Activated CD8-positive, alpha-beta T cell treated with anti-CD3 and anti-CD28 coated beads, Interleukin-2, amount 10 ng/mL, durations not matched to agents 7 days and 5 days (primary cell): ENCODE data around the gene LILRB5. TPM values are rescaled to one million over a fixed set of nuclear protein-coding genes. Genes with fewer than 3 reads are reported as not detected.
"Not testable (repeated sequence)": the region's sequence is repeated elsewhere in the genome, so short reads cannot be mapped to it uniquely, and the experiment has no call there.

ENCODE experiments used
- ATAC-seq: fragments of 150-1000 bp; cut with Tn5 transposase; one replicate; pipeline ENCODE4 v1.10.0; 2021; ENCODE audit warnings: moderate library complexity
- CTCF ChIA-PET: fragments of 350-600 bp; sonication (Branson Sonifier 250); formaldehyde crosslinking; loops from one replicate; lab custom pipeline; 2021; ENCODE audit warnings: antibody characterized with exemption; lab: Charles Lee
- POLR2A ChIA-PET: fragments of 350-600 bp; sonication (Branson Sonifier 250); formaldehyde crosslinking; loops from one replicate; lab custom pipeline; 2021; ENCODE audit warnings: antibody characterized with exemption; lab: Charles Lee
- DNase-seq: peaks from one replicate; pipeline ENCODE4 v3.0.0-alpha.2; 2020
- H3K27ac Mint-ChIP-seq: one replicate; pipeline ENCODE4 v1.8.0; 2021; ENCODE audit warnings: mild to moderate bottlenecking, mixed read lengths
- H3K27me3 Mint-ChIP-seq: one replicate; pipeline ENCODE4 v1.8.0; 2021; ENCODE audit warnings: low read depth, mixed read lengths
- H3K36me3 Mint-ChIP-seq: one replicate; pipeline ENCODE4 v1.8.0; 2021; ENCODE audit warnings: low read depth, mixed read lengths
- H3K4me1 Mint-ChIP-seq: one replicate; pipeline ENCODE4 v1.8.0; 2021; ENCODE audit warnings: low read depth, mixed read lengths
- H3K4me3 Mint-ChIP-seq: one replicate; pipeline ENCODE4 v1.8.0; 2021; ENCODE audit warnings: mild to moderate bottlenecking, mixed read lengths
- H3K9me3 Mint-ChIP-seq: one replicate; pipeline ENCODE4 v1.8.0; 2022; ENCODE audit warnings: mixed read lengths; ENCODE audit not compliant: insufficient read depth
- total RNA-seq, 2 experiments: library from RNA; stranded (reverse); gene quantifications; one replicate each; pipeline ENCODE4 v1.2.3, GENCODE V29; 2021

Gene LILRB5
- total RNA-seq, 2 experiments from 2014 or later = not detected

DNA sequence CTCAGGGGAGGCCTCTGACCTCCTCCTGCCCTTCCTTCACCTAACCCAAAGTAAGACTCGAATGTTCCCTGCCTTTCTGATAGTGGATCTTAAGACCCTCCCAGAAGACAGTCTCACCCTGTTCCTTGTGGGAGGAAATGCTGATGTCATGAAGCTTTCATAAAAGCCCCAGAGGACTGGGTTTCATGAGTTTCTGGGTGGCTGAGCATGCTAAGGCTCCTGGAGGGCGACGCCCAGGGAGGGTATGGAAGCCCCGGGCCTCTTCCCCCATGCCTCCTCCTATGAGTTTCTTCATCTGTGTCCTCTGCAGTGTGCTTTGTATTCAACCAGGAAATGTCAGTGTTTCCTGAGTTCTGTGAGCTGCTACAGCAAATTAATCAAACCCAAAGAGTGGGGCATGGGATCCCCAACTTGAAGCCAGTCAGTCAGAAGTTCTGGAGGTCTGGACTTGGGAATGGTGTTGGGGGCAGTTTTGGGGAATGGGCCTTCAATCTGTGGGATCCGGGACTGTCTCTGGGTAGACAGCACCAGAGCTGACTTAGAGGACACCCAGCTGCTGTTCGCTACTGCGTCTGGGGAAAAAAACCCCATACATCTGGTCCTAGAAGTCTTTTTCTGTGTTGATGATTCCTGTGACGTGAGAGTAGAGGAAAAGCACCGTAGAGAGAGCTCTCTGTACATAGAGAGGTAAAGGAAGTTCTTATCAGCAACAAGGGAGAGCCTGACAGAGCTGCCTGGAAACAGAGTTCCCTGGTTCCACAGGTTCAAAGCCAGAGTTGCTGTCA, 25.8 kb upstream of the LILRB5 start:
- DNase-seq = no peak
- CTCF ChIA-PET = interaction anchor here (0.8 kb wide), 1 partner anchor 17 kb away, joined by 3 read pairs; no protein-coding TSS in a partner anchor
- Mint-ChIP-seq H3K4me3 (no peak overlapping the region), H3K9me3 (no peaks in the 10 kb centered on the region), H3K36me3 (no peaks in the 10 kb centered on the region), H3K27me3 (peaks cover 29% of the 10 kb centered on the region), H3K27ac (no peak overlapping the region), H3K4me1 (peaks cover 23% of the 10 kb centered on the region)
- no peak for ATAC-seq
- POLR2A ChIA-PET = no interaction called here

DNA sequence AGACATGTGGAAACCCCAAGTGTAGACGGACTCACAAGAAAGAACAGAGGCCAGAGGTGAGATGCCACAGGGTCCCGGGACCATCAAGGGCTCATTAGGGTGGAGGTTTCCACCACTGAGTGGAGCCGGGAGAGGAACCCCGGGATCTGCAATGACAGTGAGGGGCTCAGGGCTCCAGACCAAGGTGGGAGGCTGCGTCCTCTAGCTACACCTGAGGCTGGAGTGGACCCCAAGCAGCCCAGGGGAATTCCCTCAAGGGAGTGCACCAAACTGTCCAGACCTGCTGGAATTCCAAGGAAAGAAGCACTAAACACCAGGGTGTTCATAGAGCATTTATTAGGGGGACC, 24.6 kb upstream of the LILRB5 start:
- POLR2A ChIA-PET, CTCF ChIA-PET, ATAC-seq, H3K9me3 Mint-ChIP-seq, H3K4me3 Mint-ChIP-seq, H3K36me3 Mint-ChIP-seq, DNase-seq, H3K27ac Mint-ChIP-seq: not testable (repeated sequence)
- peaks cover 23% of the 10 kb centered on the region for H3K27me3 Mint-ChIP-seq
- peaks cover 23% of the 10 kb centered on the region for H3K4me1 Mint-ChIP-seq

DNA sequence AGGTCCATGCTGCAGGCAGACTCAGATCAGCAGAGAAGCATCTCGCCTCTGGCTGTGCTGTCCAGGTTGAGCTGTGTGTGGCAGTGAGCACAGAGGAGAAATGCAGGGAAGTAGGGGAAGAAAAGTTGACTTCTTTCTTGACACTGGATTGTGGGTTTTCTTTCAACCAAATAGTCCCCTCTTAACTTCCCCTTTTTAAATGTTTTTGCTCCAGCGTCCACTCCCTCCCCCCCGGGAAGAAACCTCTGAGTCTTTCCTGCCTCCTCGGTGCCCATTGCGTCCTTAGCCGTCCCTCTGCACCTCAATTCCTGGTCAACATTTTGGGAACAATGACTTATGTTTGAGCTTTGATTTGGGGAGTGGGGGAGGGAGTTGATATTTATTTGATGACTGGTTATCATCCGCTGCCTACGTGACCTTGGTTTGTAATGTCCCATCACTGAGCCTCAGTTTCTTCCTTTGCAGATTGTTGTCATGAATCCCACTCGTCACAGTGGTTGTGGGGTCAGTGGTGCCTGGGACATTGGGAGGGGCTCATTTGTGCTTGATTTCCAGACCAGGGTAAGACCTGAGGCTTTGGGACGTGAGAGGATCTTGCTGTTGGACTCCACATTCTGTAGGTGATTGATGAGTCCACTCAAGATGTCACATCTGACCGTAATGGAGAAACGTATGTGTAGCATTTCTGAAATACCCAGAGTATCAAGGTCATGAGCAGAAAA, 24.1 kb upstream of the LILRB5 start, which contains the start of gene LILRB2:
Gene LILRB2 (minus strand): TSS at position 104 of the 722 bp plus-strand sequence. CDS start 614 bp downstream, outside the sequence.
- ChIA-PET CTCF (no interaction called here), POLR2A (no interaction called here)
- H3K27ac Mint-ChIP-seq = no peak within 1 kb of the TSS
- no peak within 1 kb of the TSS for H3K4me3 Mint-ChIP-seq
- H3K27me3 Mint-ChIP-seq = peaks cover 23% of the 10 kb centered on the region
- H3K9me3 Mint-ChIP-seq = no peaks in the 10 kb centered on the region
- H3K4me1 Mint-ChIP-seq = peaks cover 23% of the 10 kb centered on the region
- no peaks in the 10 kb centered on the region for H3K36me3 Mint-ChIP-seq
- ATAC-seq (no peak), DNase-seq (no peak)

DNA sequence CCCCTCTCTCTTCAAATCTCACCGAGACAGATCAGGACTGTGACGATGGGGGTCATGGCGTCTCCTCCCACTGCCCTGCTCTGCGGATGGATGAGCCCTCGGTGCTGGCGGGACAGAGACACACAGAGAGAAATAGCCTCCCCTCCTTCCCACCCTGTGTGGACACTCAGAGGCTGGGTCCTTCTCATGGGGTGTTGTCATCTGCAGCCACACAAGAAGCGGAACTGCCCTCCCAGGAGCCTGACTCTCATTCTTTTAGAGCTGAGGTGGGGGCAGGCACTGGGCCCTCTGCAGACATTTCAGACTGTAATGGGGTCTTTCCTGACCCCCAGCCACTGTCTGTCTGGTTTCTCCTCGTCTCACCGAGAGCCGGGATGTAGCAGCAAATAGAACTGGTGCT, 23.4 kb upstream of the LILRB5 start:
- H3K27ac Mint-ChIP-seq, POLR2A ChIA-PET, H3K9me3 Mint-ChIP-seq, ATAC-seq, DNase-seq, H3K36me3 Mint-ChIP-seq, CTCF ChIA-PET, H3K4me3 Mint-ChIP-seq: not testable (repeated sequence)
- peaks cover 23% of the 10 kb centered on the region for H3K27me3 Mint-ChIP-seq
- H3K4me1 Mint-ChIP-seq = peaks cover 16% of the 10 kb centered on the region

DNA sequence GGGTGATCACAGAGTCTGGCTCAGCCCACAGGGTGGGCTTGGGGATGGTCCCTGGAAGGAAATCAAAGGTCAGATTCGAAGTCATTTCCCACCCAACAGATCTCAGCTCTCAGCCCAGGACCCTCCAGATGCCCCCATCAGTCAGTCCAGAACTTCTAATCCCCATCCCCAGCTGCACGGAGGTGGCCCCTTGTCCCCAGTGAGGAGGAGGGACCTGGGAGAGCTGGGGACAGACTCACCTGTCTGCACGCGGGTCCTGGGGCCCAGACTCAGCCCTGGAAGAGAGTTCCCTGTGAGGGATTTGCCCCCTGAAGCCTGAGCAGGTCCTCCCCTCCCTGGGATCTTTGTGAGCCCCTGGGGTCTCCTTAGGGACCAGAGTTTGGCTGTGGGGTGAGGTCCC, 23.0 kb upstream of the LILRB5 start:
- POLR2A ChIA-PET, H3K4me3 Mint-ChIP-seq, DNase-seq, H3K9me3 Mint-ChIP-seq, CTCF ChIA-PET, H3K36me3 Mint-ChIP-seq, ATAC-seq, H3K27ac Mint-ChIP-seq: not testable (repeated sequence)
- peaks cover 23% of the 10 kb centered on the region for H3K27me3 Mint-ChIP-seq
- peaks cover 16% of the 10 kb centered on the region for H3K4me1 Mint-ChIP-seq

DNA sequence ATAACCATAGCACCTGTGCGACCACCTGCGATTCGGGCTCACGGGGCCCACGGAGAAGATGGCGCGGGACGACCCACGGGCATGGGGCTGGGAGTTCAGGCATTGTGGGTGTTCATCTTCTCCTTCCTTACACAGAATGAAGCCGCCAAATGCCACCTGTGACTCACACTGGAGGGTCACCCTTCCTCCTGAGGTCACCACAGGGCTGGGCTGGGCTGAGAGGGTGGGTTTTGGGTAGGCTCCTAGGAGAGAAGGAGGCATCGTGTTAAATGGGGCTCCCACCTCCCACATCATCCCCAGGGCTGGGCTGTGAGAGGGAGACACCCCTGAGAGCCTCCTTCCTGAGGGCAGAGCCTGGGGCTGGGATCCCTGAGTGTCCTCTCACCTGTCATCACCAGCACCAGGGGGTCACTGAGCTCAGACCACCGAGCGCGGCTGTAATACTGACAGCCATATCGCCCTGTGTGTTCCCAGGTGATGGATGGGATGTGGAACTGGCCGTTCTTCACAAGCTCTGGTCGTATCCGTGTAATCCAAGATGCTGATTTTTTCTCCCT, 22.4 kb upstream of the LILRB5 start:
- H3K36me3 Mint-ChIP-seq = no peaks in the 10 kb centered on the region
- H3K4me1 Mint-ChIP-seq = peaks cover 11% of the 10 kb centered on the region
- DNase-seq (no peak), ATAC-seq (no peak)
- no peaks in the 10 kb centered on the region for H3K9me3 Mint-ChIP-seq
- POLR2A ChIA-PET = no interaction called here
- H3K4me3 Mint-ChIP-seq = no peak overlapping the region
- CTCF ChIA-PET = no interaction called here
- H3K27me3 Mint-ChIP-seq = peaks cover 20% of the 10 kb centered on the region
- no peak overlapping the region for H3K27ac Mint-ChIP-seq

DNA sequence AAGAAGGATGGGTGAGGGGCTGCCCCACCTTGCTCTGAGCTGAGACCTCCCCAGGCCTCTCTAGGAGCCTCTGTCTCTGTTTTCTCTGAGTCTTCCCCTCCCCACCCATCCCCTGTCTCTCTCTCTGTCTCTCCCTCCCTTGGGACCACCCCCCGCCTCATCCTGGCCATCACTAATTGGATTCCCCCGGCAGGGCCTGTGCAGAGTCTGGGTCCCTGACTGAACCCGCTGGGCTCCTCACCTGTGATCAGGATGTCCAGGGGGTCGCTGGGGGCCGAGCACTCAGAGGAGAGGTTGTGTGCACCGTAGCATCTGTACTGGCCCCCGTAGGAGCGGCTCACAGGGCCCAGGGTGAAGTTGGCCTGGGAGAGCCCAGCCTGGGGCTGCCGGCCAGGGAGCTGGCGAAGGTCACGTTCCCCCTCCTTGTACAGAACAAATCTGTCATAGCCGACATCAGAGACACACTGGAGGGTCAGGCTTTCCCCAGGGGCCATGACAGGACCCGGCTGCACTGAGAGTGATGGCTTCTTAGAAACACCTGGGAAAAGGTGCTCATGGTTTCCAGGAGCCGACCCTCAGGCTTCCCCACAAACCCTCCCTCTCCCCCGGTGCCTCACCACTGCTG, 21.6 kb upstream of the LILRB5 start:
- POLR2A ChIA-PET, ATAC-seq, H3K27ac Mint-ChIP-seq, H3K4me3 Mint-ChIP-seq, H3K36me3 Mint-ChIP-seq, CTCF ChIA-PET, DNase-seq, H3K9me3 Mint-ChIP-seq: not testable (repeated sequence)
- Mint-ChIP-seq H3K4me1 (peaks cover 11% of the 10 kb centered on the region), H3K27me3 (peaks cover 26% of the 10 kb centered on the region)

DNA sequence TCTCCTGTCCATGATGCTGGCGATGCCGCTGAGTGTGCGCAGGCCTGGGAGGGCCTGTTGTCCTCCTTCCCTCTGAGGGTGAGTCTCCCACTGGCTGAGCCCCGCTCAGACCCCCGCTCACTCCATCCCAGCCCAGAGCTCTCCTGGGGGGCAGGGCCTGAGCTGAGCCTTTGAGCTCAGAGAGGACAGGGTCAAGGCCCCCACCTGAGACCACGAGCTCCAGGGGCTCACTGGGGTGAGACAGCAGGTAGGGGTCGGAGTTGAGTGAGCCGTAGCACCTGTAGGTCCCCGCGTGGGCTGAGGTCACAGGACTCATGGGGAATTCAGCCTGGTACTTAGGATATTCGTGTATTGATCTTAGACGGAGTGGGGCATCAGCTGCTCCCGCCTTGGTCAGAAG, 21.0 kb upstream of the LILRB5 start:
- H3K36me3 Mint-ChIP-seq, POLR2A ChIA-PET, H3K4me3 Mint-ChIP-seq, DNase-seq, ATAC-seq, H3K9me3 Mint-ChIP-seq, CTCF ChIA-PET, H3K27ac Mint-ChIP-seq, H3K4me1 Mint-ChIP-seq: not testable (repeated sequence)
- H3K27me3 Mint-ChIP-seq = peaks cover 30% of the 10 kb centered on the region

DNA sequence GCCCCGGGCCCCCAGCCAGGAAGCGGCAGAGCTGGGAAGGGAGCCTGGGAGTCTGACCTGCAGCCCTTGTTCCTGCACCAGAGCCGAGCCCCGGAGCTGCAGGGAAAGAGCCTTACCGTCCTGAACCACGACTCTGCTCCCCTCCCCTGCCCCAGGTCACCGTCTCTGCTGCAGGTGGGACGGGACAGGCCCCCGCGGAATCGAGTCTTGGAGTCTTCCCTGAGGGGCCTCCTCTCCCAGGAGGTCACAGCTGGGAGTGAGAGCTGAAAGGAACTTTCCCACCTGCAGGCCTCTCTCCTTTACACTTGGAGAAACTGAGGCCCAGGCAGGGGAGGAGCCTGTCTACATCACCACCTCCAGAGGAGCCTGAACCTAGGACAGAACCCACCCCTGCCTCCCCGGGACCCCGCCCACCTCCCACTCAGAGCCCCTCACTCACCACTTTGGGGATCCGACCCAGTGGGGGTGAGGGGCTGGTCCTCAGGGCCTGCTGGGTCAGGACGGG, 20.1 kb upstream of the LILRB5 start:
- DNase-seq, H3K27ac Mint-ChIP-seq, H3K4me3 Mint-ChIP-seq, H3K36me3 Mint-ChIP-seq, CTCF ChIA-PET, H3K4me1 Mint-ChIP-seq, ATAC-seq, H3K9me3 Mint-ChIP-seq, POLR2A ChIA-PET: not testable (repeated sequence)
- peaks cover 28% of the 10 kb centered on the region for H3K27me3 Mint-ChIP-seq

DNA sequence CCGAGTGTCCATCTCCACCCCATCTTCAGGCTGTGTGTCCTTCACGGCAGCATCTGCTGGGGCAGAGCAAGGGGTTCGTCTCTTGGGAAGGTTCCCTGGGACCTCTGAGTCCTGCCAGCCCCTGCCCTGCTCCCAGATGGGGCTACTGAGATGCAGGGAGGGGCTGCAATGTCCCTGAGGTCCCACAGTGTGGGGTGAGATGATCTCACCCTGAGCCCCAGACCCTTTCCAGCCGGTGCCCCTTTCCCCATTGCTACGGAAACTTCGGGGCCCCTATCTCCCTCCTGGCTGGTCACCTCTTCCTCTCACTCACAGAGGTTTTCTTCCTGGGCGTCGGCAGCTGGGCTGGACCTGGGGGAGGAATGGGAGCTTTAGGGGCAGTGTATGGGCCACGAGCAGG, 18.9 kb upstream of the LILRB5 start:
- ATAC-seq (no peak), DNase-seq (no peak)
- Mint-ChIP-seq H3K4me3 (no peak overlapping the region), H3K36me3 (no peaks in the 10 kb centered on the region), H3K27ac (no peak overlapping the region), H3K4me1 (no peaks in the 10 kb centered on the region), H3K27me3 (peaks cover 23% of the 10 kb centered on the region), H3K9me3 (no peaks in the 10 kb centered on the region)
- ChIA-PET POLR2A (no interaction called here), CTCF (no interaction called here)

DNA sequence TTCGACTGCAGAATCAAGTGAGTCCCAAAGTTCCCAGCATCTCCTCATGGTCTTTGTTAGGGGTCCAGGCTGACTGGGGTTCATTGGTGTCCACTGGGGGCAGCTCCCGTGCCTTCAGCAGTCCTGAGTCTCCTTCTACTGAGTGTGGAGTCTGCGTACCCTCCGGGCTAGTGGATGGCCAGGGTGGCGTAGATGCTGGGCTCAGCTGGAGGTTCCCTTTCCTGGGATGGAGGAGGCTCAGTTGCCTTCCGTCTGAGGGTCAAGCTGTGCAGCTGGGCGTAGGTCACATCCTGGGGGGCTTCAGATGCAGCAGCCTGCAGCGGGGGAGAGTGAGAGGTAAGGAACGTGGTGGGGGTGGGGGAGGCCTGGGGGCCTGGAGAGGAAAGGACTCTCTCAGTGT, 17.4 kb upstream of the LILRB5 start:
- POLR2A ChIA-PET, H3K9me3 Mint-ChIP-seq, CTCF ChIA-PET, H3K4me3 Mint-ChIP-seq, H3K27ac Mint-ChIP-seq, ATAC-seq, DNase-seq, H3K36me3 Mint-ChIP-seq, H3K4me1 Mint-ChIP-seq: not testable (repeated sequence)
- peaks cover 18% of the 10 kb centered on the region for H3K27me3 Mint-ChIP-seq
